ENCODE measurements around the gene GAGE12J.
"Not testable (repeated sequence)": the region's sequence is repeated elsewhere in the genome, so short reads cannot be mapped to it uniquely, and the experiment has no call there.

- TF ChIP-seq POLR2AphosphoS5 (IDR thresholded peaks at IDR 0.05; ENCODE audit: low read depth, low read length); EZH2phosphoT487 (IDR thresholded peaks at IDR 0.05; ENCODE audit: borderline replicate concordance); EGR1 (IDR thresholded peaks at IDR 0.05; ENCODE audit: low read depth); MAX (IDR thresholded peaks at IDR 0.05); CTCF (IDR thresholded peaks at IDR 0.05 in 2 of 3, conservative IDR thresholded peaks at IDR 0.05 in 1 of 3; ENCODE audit: borderline replicate concordance in 1 of 3, insufficient read depth in 1 of 3, low read depth in 2 of 3, low read length in 2 of 3); POLR2A (IDR thresholded peaks at IDR 0.05; ENCODE audit: borderline replicate concordance, extremely low read depth, insufficient read depth, insufficient read length); CEBPB (IDR thresholded peaks at IDR 0.05; ENCODE audit: low read depth): not testable (repeated sequence)
Measured at GRCh38 chrX:49346150-49346549, 24.3 kb downstream of the GAGE12J start.
